Liver (tissue), 9 donors: ENCODE measurements around the gene CCDC136. TPM values are rescaled to one million over a fixed set of nuclear protein-coding genes. Genes with fewer than 3 reads are reported as not detected.

ENCODE experiments used
- DNase-seq: peaks from one replicate; pipeline ENCODE4 v3.0.0-alpha.2; 2017; ENCODE audit warnings: low spot score
- H3K27ac ChIP-seq, 2 donors: one replicate each; pipeline ENCODE4 v1.7.0; 2013; ENCODE audit warnings: inconsistent platforms in 2 of 2, low read length in 2 of 2, control low read depth in 1 of 2, low read depth in 1 of 2, mild to moderate bottlenecking in 1 of 2
- H3K27me3 ChIP-seq, 4 donors: one replicate each; pipeline versions ENCODE4 v1.6.1 to v1.7.0; 2013; ENCODE audit warnings: low read length in 3 of 4, inconsistent platforms in 1 of 4, mild to moderate bottlenecking in 1 of 4, moderate library complexity in 1 of 4; ENCODE audit not compliant: control insufficient read depth in 4 of 4, insufficient read depth in 4 of 4
- H3K36me3 ChIP-seq, 4 donors: one replicate each; pipeline versions ENCODE4 v1.6.1 to v1.7.0; 2013; ENCODE audit warnings: low read length in 3 of 4, mild to moderate bottlenecking in 3 of 4, low read depth in 1 of 4, moderate library complexity in 1 of 4; ENCODE audit not compliant: control insufficient read depth in 4 of 4, insufficient read depth in 3 of 4
- H3K4me1 ChIP-seq, 4 donors: one replicate each; pipeline versions ENCODE4 v1.6.1 to v1.7.0; 2013; ENCODE audit warnings: low read length in 3 of 4, mild to moderate bottlenecking in 3 of 4, moderate library complexity in 1 of 4; ENCODE audit not compliant: control insufficient read depth in 4 of 4, insufficient read depth in 4 of 4
- H3K4me3 ChIP-seq, 3 donors: one replicate each; pipeline versions ENCODE4 v1.6.1 to v1.7.0; 2013; ENCODE audit warnings: low read length in 3 of 3, control low read depth in 1 of 3, low read depth in 1 of 3, mild to moderate bottlenecking in 1 of 3
- H3K9ac ChIP-seq, 2 donors: one replicate each; pipeline ENCODE4 v1.7.0; 2013; ENCODE audit warnings: low read length in 2 of 2, mild to moderate bottlenecking in 2 of 2, moderate library complexity in 2 of 2, control low read depth in 1 of 2, low read depth in 1 of 2
- H3K9me3 ChIP-seq, 4 donors: one replicate each; pipeline versions ENCODE4 v1.6.1 to v1.7.0; 2013; ENCODE audit warnings: low read length in 3 of 4; ENCODE audit not compliant: control insufficient read depth in 4 of 4
- EGR1 ChIP-seq, 2 donors: IDR thresholded peaks; 2 replicates each; pipeline ENCODE4 v1.6.1; 2016 to 2018; ENCODE audit warnings: antibody characterized with exemption in 2 of 2, low read depth in 2 of 2
- FOXA1 ChIP-seq: IDR thresholded peaks from 2 replicates; pipeline ENCODE4 v1.6.1; 2016; ENCODE audit warnings: antibody characterized with exemption
- FOXA2 ChIP-seq: IDR thresholded peaks from 2 replicates; pipeline ENCODE4 v1.6.1; 2016; ENCODE audit warnings: antibody characterized with exemption
- GABPA ChIP-seq, 2 donors: IDR thresholded peaks in 1 of 2; conservative IDR thresholded peaks in 1 of 2; 2 replicates each; pipeline ENCODE4 v1.6.1; 2016; ENCODE audit warnings: antibody characterized with exemption in 2 of 2, mild to moderate bottlenecking in 1 of 2, moderate library complexity in 1 of 2
- HNF4A ChIP-seq, 2 donors: conservative IDR thresholded peaks; 2 replicates each; pipeline ENCODE4 v1.6.1; 2016; ENCODE audit warnings: antibody characterized with exemption in 2 of 2, mild to moderate bottlenecking in 2 of 2
- HNF4G ChIP-seq: IDR thresholded peaks from 2 replicates; pipeline ENCODE4 v1.6.1; 2016; ENCODE audit warnings: antibody characterized with exemption
- JUND ChIP-seq, 2 donors: IDR thresholded peaks; 2 replicates each; pipeline ENCODE4 v1.6.1; 2016; ENCODE audit warnings: antibody characterized with exemption in 2 of 2
- NR2F2 ChIP-seq: IDR thresholded peaks from 2 replicates; pipeline ENCODE4 v1.6.1; 2016; ENCODE audit warnings: antibody characterized with exemption
- RAD21 ChIP-seq, 2 donors: IDR thresholded peaks; 2 replicates each; pipeline ENCODE4 v1.6.1; 2016; ENCODE audit warnings: antibody characterized with exemption in 2 of 2, mild to moderate bottlenecking in 2 of 2
- TAF1 ChIP-seq: conservative IDR thresholded peaks from 2 replicates; pipeline ENCODE4 v1.6.1; 2016; ENCODE audit warnings: antibody characterized with exemption, mild to moderate bottlenecking
- WGBS: extraction: QIAGEN DNeasy Blood & Tissue Kit; methylation state at CpG from one replicate; pipeline ENCODE4 v1.1.7; 2013; 5-methylcytosine and 5-hydroxymethylcytosine counted together
- polyA plus RNA-seq, 2 donors: library from polyadenylated mRNA; stranded (reverse) in 1 of 2; unstranded in 1 of 2; fragments of 200-250 nt in 1 of 2; fragments of >200 nt in 1 of 2; fragmentation: Nextera tagmentation in 1 of 2; extraction: Ambion mirVana in 1 of 2; gene quantifications; one replicate each; pipeline versions ENCODE4 v1.2.1 to v1.2.3, GENCODE V29; 2013 to 2015
- total RNA-seq, 2 donors: library from RNA; depleted of rRNA; stranded (reverse); fragments of >200 nt; gene quantifications; one replicate each; pipeline ENCODE4 v1.2.3, GENCODE V29; 2014
- TF ChIP-seq, protein P1 (sequence below): IDR thresholded peaks from 2 replicates; pipeline ENCODE4 v1.6.1; 2016; ENCODE audit warnings: antibody characterized with exemption
- TF ChIP-seq, protein P2 (sequence below): IDR thresholded peaks from 2 replicates; pipeline ENCODE4 v1.6.1; 2016; ENCODE audit warnings: antibody characterized with exemption
- TF ChIP-seq, protein P3 (sequence below): fragments of 150-350 bp; IDR thresholded peaks from 2 replicates; pipeline ENCODE4 v1.5.1; 2017; ENCODE audit warnings: improper control_type of control experiment, low read depth, low read length; ENCODE audit not compliant: missing input control
- TF ChIP-seq, protein P4 (sequence below): IDR thresholded peaks from 2 replicates; pipeline ENCODE4 v1.6.1; 2016; ENCODE audit warnings: antibody characterized with exemption, mild to moderate bottlenecking
- donor health status: healthy.
- donor health status: healthy.
- donor health status: healthy.
- donor health status: healthy.
- donor health status: healthy.

The CCDC136 gene
- total and polyA plus RNA-seq, 4 donors, result 0.09 to 0.59 (median 0.22) TPM

DNA sequence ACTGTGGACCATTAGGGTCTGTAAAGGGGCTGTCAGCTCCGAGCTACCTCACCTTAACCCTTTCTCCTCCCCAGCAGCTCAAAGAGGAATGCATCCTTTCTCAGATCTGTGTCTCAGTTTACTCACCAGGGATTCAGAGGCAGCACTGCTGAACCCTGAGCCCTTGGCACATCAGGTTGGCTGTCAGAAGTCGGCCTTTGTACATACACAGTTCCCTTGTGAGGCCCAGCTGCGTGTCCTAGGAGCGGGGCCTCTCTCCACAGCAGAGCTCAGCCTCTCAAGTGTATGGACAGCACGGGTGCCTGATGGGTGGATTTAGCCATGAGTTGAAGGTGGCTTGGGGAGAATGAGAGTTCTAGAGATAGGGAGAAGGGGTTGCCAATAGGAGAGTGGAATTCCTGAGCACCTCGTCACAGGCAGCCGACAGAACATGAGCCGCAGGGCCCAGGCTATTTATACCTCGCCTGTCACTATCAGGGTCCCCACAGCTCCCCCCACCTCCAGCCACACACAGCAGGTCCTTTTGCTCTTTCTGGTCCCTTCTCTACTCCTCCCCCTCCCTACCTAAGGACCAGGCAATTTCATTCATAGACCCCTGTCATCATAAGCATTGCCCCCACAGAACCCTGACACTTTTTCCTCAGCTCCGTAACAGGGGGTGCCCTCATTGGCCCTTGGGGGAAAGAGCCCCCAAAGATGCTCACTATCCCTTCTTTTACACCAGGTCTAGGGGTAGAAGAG is 36.4 kb downstream of the CCDC136 start:
- Histone ChIP-seq H3K4me3 (no peak overlapping the region), H3K36me3 (no peaks in the 10 kb centered on the region), H3K27ac (no peak overlapping the region), H3K27me3 (peaks cover 0 to 5% (median 0%) of the 10 kb centered on the region in 4 donors), H3K4me1 (peaks cover 3 to 13% (median 7%) of the 10 kb centered on the region in 4 donors), H3K9me3 (no peaks in the 10 kb centered on the region), H3K9ac (no peak overlapping the region)
- TF ChIP-seq GABPA (IDR thresholded peaks at IDR 0.05 in 1 of 2, conservative IDR thresholded peaks at IDR 0.05 in 1 of 2), result no peak
- TF ChIP-seq NR2F2, result no peak
- TF ChIP-seq RAD21 (IDR thresholded peaks at IDR 0.05), result no peak
- TF ChIP-seq, protein P1, sequence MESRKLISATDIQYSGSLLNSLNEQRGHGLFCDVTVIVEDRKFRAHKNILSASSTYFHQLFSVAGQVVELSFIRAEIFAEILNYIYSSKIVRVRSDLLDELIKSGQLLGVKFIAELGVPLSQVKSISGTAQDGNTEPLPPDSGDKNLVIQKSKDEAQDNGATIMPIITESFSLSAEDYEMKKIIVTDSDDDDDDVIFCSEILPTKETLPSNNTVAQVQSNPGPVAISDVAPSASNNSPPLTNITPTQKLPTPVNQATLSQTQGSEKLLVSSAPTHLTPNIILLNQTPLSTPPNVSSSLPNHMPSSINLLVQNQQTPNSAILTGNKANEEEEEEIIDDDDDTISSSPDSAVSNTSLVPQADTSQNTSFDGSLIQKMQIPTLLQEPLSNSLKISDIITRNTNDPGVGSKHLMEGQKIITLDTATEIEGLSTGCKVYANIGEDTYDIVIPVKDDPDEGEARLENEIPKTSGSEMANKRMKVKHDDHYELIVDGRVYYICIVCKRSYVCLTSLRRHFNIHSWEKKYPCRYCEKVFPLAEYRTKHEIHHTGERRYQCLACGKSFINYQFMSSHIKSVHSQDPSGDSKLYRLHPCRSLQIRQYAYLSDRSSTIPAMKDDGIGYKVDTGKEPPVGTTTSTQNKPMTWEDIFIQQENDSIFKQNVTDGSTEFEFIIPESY, result no peak
- TF ChIP-seq, protein P2, sequence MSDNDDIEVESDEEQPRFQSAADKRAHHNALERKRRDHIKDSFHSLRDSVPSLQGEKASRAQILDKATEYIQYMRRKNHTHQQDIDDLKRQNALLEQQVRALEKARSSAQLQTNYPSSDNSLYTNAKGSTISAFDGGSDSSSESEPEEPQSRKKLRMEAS, result no peak
- TF ChIP-seq, protein P3, sequence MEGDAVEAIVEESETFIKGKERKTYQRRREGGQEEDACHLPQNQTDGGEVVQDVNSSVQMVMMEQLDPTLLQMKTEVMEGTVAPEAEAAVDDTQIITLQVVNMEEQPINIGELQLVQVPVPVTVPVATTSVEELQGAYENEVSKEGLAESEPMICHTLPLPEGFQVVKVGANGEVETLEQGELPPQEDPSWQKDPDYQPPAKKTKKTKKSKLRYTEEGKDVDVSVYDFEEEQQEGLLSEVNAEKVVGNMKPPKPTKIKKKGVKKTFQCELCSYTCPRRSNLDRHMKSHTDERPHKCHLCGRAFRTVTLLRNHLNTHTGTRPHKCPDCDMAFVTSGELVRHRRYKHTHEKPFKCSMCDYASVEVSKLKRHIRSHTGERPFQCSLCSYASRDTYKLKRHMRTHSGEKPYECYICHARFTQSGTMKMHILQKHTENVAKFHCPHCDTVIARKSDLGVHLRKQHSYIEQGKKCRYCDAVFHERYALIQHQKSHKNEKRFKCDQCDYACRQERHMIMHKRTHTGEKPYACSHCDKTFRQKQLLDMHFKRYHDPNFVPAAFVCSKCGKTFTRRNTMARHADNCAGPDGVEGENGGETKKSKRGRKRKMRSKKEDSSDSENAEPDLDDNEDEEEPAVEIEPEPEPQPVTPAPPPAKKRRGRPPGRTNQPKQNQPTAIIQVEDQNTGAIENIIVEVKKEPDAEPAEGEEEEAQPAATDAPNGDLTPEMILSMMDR, result no peak
- TF ChIP-seq TAF1, result no peak
- no peak for TF ChIP-seq HNF4A (conservative IDR thresholded peaks at IDR 0.05)
- TF ChIP-seq EGR1 (IDR thresholded peaks at IDR 0.05; ENCODE audit: low read depth in 2 of 2), result no peak
- TF ChIP-seq JUND (IDR thresholded peaks at IDR 0.05), result no peak
- TF ChIP-seq FOXA2, result no peak
- TF ChIP-seq HNF4G, result no peak
- TF ChIP-seq FOXA1, result no peak
- TF ChIP-seq, protein P4, sequence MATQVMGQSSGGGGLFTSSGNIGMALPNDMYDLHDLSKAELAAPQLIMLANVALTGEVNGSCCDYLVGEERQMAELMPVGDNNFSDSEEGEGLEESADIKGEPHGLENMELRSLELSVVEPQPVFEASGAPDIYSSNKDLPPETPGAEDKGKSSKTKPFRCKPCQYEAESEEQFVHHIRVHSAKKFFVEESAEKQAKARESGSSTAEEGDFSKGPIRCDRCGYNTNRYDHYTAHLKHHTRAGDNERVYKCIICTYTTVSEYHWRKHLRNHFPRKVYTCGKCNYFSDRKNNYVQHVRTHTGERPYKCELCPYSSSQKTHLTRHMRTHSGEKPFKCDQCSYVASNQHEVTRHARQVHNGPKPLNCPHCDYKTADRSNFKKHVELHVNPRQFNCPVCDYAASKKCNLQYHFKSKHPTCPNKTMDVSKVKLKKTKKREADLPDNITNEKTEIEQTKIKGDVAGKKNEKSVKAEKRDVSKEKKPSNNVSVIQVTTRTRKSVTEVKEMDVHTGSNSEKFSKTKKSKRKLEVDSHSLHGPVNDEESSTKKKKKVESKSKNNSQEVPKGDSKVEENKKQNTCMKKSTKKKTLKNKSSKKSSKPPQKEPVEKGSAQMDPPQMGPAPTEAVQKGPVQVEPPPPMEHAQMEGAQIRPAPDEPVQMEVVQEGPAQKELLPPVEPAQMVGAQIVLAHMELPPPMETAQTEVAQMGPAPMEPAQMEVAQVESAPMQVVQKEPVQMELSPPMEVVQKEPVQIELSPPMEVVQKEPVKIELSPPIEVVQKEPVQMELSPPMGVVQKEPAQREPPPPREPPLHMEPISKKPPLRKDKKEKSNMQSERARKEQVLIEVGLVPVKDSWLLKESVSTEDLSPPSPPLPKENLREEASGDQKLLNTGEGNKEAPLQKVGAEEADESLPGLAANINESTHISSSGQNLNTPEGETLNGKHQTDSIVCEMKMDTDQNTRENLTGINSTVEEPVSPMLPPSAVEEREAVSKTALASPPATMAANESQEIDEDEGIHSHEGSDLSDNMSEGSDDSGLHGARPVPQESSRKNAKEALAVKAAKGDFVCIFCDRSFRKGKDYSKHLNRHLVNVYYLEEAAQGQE, result no peak
- 80% methylated on average over 10 of the region's 10 CpGs for WGBS
- no peak for DNase-seq
